GM18511 (cell line): ENCODE results near the gene SIRPA.

Experiments used
- ATAC-seq: cut with Tn5 transposase; IDR thresholded peaks from one replicate; pipeline ENCODE4 v1.9.1; 2021; ENCODE audit warnings: mild to moderate bottlenecking, moderate library complexity; ENCODE audit not compliant: unreplicated experiment

Gene SIRPA

GRCh38 chr20:1894951-1895673 lies at the start of gene SIRPA:
Gene SIRPA, plus strand, starts transcription at chr20:1895407. Its CDS starts 41 bp downstream, at chr20:1895448.
- ATAC-seq = no peak

GRCh38 chr20:1845701-1846100 lies 49.5 kb upstream of the SIRPA start:
- ATAC-seq = no peak

- no peak for ATAC-seq
Observed at GRCh38 chr20:1846341-1846740, 48.9 kb upstream of the SIRPA start.

- no peak for ATAC-seq
Observed at GRCh38 chr20:1846876-1847275, 48.3 kb upstream of the SIRPA start.

GRCh38 chr20:1847780-1848179 lies 47.4 kb upstream of the SIRPA start:
- ATAC-seq = no peak

GRCh38 chr20:1848373-1848772 lies 46.8 kb upstream of the SIRPA start:
- no peak for ATAC-seq

GRCh38 chr20:1851396-1851795 lies 43.8 kb upstream of the SIRPA start:
- ATAC-seq = no peak

GRCh38 chr20:1853473-1853872 lies 41.7 kb upstream of the SIRPA start:
- ATAC-seq = no peak

- no peak for ATAC-seq
Observed at GRCh38 chr20:1854246-1854645, 41.0 kb upstream of the SIRPA start.

GRCh38 chr20:1855109-1855508 lies 40.1 kb upstream of the SIRPA start:
- ATAC-seq = no peak

- no peak for ATAC-seq
Observed at GRCh38 chr20:1855690-1856089, 39.5 kb upstream of the SIRPA start.

GRCh38 chr20:1856424-1856823 lies 38.8 kb upstream of the SIRPA start:
- ATAC-seq = no peak

GRCh38 chr20:1857466-1857865 lies 37.7 kb upstream of the SIRPA start:
- ATAC-seq = no peak

GRCh38 chr20:1858871-1859270 lies 36.3 kb upstream of the SIRPA start:
- ATAC-seq = no peak

- no peak for ATAC-seq
Observed at GRCh38 chr20:1860446-1860845, 34.8 kb upstream of the SIRPA start.

- ATAC-seq = no peak
Observed at GRCh38 chr20:1861347-1861976, 33.7 kb upstream of the SIRPA start.

- no peak for ATAC-seq
Observed at GRCh38 chr20:1861996-1862662, 33.1 kb upstream of the SIRPA start.

- no peak for ATAC-seq
Observed at GRCh38 chr20:1862663-1863053, 32.5 kb upstream of the SIRPA start.

GRCh38 chr20:1863296-1863695 lies 31.9 kb upstream of the SIRPA start:
- ATAC-seq = no peak

- no peak for ATAC-seq
Observed at GRCh38 chr20:1866834-1867233, 28.4 kb upstream of the SIRPA start.

- no peak for ATAC-seq
Observed at GRCh38 chr20:1867495-1868260, 27.5 kb upstream of the SIRPA start.
